Hepatocyte (in vitro differentiated cells): ENCODE measurements around the gene ANGPTL8.

Experiments used
- CTCF ChIP-seq: fragments of 200-600 bp; sonication (generic); IDR thresholded peaks from 2 replicates; pipeline ENCODE4 v1.5.1; 2016; ENCODE audit warnings: antibody characterized with exemption, mild to moderate bottlenecking; ENCODE audit not compliant: poor library complexity
- EZH2 ChIP-seq: fragments of 200-600 bp; sonication (generic); IDR thresholded peaks from 2 replicates; pipeline ENCODE4 v1.6.1; 2016; ENCODE audit warnings: antibody characterized with exemption, mild to moderate bottlenecking, borderline replicate concordance
- EZH2phosphoT487 ChIP-seq: fragments of 200-600 bp; sonication (generic); IDR thresholded peaks from one replicate; pipeline ENCODE4 v1.6.1; 2018; ENCODE audit warnings: antibody characterized with exemption, mild to moderate bottlenecking, low read depth, moderate library complexity; ENCODE audit not compliant: unreplicated experiment, severe bottlenecking

GRCh38 chr19:11244846-11245589 lies 5.6 kb downstream of the ANGPTL8 start:
- TF ChIP-seq CTCF, result no peak
- no peak for TF ChIP-seq EZH2phosphoT487
- no peak for TF ChIP-seq EZH2
